A549 (cell line): ENCODE data around the gene KRI1.

Experiments
- CEBPB ChIP-seq, 2 experiments: fragments of >200 bp in 1 of 2; sonication (Bioruptor Twin) in 1 of 2; formaldehyde crosslinking in 1 of 2; IDR thresholded peaks; 2 replicates each; pipeline ENCODE4 v1.6.1; 2012 to 2016
- EP300 ChIP-seq, 2 experiments: fragments of >200 bp; sonication (Bioruptor Twin); formaldehyde crosslinking; IDR thresholded peaks; 2 replicates in 1 of 2; 3 replicates in 1 of 2; pipeline ENCODE4 v1.6.1; 2016 to 2017
- ESRRA ChIP-seq: fragments of 150-350 bp; IDR thresholded peaks from 2 replicates; pipeline ENCODE4 v1.6.1; 2014; ENCODE audit warnings: mild to moderate bottlenecking, low read length, borderline replicate concordance
- FOSL2 ChIP-seq, 2 experiments: fragments of 450-650 bp in 1 of 2; fragments of >200 bp in 1 of 2; sonication (Bioruptor Twin) in 1 of 2; formaldehyde crosslinking; IDR thresholded peaks; 2 replicates each; pipeline versions ENCODE4 v1.5.0 to v1.6.1; 2016 to 2020; ENCODE audit warnings: mild to moderate bottlenecking in 1 of 2, moderate library complexity in 1 of 2
- HDAC2 ChIP-seq: fragments of 200-600 bp; sonication (generic); IDR thresholded peaks from 2 replicates; pipeline ENCODE4 v1.6.1; 2016
- RAD21 ChIP-seq, 2 experiments: fragments of >200 bp in 1 of 2; sonication (Bioruptor Twin) in 1 of 2; formaldehyde crosslinking in 1 of 2; IDR thresholded peaks in 1 of 2; conservative IDR thresholded peaks in 1 of 2; 2 replicates in 1 of 2; 3 replicates in 1 of 2; pipeline ENCODE4 v1.6.1; 2012 to 2018; ENCODE audit warnings: inconsistent platforms in 1 of 2
- RFX5 ChIP-seq: fragments of 450-650 bp; IDR thresholded peaks from 2 replicates; pipeline ENCODE4 v1.7.1; 2014; ENCODE audit warnings: antibody characterized with exemption, mild to moderate bottlenecking, moderate library complexity
- SMC3 ChIP-seq: fragments of >200 bp; sonication (Bioruptor Twin); formaldehyde crosslinking; IDR thresholded peaks from 3 replicates; pipeline ENCODE4 v1.6.1; 2018; ENCODE audit warnings: inconsistent platforms
- TF ChIP-seq, protein P1 (sequence below): fragments of >200 bp; sonication (Bioruptor Twin); formaldehyde crosslinking; IDR thresholded peaks from 3 replicates; pipeline ENCODE4 v1.5.1; 2016
- TF ChIP-seq, protein P2 (sequence below): IDR thresholded peaks from 2 replicates; pipeline ENCODE4 v1.6.1; 2012

DNA sequence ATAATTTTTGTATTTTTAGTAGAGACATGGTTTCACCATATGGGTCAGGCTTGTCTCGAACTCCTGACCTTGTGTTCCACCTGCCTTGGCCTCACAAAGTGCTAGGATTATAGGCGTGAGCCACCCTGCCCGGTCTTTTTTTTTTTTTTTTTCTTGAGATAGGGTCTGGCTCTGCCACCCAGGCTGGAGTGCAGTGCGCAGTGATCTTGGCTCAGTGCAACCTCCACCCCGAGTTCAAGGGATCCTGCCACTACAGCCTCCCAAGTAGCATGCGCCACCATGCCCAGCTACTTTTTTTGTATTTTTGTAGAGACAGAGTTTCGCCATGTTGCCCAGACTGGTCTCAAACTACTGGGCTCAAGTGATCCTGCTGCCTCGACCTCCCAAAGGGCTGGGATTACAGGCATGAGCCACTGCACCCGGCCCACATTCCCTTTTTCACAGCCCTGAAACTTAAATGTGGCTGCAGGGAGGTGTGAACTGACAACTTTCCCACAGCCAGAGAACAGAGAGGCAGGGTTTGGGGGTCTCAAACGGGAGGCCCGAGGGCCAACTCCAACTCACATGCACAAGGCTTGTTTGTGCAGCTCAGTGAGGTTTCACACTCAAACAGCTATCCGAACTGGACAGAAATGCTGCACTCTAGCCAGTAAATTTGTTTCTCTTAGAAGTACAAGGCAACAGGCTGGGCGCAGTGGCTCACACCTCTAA is 44.2 kb downstream of the KRI1 start:
- TF ChIP-seq, protein P1, sequence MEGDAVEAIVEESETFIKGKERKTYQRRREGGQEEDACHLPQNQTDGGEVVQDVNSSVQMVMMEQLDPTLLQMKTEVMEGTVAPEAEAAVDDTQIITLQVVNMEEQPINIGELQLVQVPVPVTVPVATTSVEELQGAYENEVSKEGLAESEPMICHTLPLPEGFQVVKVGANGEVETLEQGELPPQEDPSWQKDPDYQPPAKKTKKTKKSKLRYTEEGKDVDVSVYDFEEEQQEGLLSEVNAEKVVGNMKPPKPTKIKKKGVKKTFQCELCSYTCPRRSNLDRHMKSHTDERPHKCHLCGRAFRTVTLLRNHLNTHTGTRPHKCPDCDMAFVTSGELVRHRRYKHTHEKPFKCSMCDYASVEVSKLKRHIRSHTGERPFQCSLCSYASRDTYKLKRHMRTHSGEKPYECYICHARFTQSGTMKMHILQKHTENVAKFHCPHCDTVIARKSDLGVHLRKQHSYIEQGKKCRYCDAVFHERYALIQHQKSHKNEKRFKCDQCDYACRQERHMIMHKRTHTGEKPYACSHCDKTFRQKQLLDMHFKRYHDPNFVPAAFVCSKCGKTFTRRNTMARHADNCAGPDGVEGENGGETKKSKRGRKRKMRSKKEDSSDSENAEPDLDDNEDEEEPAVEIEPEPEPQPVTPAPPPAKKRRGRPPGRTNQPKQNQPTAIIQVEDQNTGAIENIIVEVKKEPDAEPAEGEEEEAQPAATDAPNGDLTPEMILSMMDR = no peak
- TF ChIP-seq SMC3 (no peak), RFX5 (no peak), HDAC2 (no peak), EP300 (IDR thresholded peaks at IDR 0.05) (no peak), FOSL2 (IDR thresholded peaks at IDR 0.05) (no peak), FOSL2 (CRISPR knock-in tag; IDR thresholded peaks at IDR 0.05) (no peak), CEBPB (IDR thresholded peaks at IDR 0.05) (no peak), ESRRA (no peak), RAD21 (conservative IDR thresholded peaks at IDR 0.05 in 1 of 2, IDR thresholded peaks at IDR 0.05 in 1 of 2) (no peak)
- TF ChIP-seq, protein P2, sequence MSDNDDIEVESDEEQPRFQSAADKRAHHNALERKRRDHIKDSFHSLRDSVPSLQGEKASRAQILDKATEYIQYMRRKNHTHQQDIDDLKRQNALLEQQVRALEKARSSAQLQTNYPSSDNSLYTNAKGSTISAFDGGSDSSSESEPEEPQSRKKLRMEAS = no peak
